GM12875 (cell line): ENCODE results near the gene KRTAP10-12.

ENCODE experiments used
- H3K4me3 ChIP-seq: one replicate; pipeline ENCODE4 v1.5.1; 2011; ENCODE audit warnings: low read depth, low read length, control low read depth
- TF ChIP-seq, protein P1 (sequence below): IDR thresholded peaks from 2 replicates; pipeline ENCODE4 v1.5.1; 2011; ENCODE audit warnings: low read depth, mild to moderate bottlenecking, control low read depth, inconsistent platforms, low read length, moderate library complexity, borderline replicate concordance; ENCODE audit not compliant: insufficient read depth

KRTAP10-12 gene

DNA sequence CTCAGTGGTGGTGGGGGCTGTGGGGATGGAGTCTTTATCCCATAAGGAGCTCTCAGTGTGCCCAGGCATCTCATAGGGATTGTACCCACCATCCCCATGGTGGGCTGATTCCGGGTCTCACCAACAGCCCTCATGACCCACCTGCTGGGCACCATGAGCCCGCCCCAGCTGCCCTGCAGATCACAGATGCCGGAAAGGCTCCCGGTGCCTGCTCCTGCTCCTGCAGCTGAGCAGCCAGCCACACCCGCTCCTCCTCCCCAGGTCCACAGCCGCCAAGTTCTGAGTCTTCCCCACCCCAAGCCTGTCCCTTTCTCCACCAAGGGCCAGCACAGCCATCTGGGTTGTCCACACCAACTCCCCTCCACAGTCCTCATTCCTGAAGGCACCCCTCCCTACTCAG is 29.9 kb downstream of the KRTAP10-12 start:
- TF ChIP-seq, protein P1, sequence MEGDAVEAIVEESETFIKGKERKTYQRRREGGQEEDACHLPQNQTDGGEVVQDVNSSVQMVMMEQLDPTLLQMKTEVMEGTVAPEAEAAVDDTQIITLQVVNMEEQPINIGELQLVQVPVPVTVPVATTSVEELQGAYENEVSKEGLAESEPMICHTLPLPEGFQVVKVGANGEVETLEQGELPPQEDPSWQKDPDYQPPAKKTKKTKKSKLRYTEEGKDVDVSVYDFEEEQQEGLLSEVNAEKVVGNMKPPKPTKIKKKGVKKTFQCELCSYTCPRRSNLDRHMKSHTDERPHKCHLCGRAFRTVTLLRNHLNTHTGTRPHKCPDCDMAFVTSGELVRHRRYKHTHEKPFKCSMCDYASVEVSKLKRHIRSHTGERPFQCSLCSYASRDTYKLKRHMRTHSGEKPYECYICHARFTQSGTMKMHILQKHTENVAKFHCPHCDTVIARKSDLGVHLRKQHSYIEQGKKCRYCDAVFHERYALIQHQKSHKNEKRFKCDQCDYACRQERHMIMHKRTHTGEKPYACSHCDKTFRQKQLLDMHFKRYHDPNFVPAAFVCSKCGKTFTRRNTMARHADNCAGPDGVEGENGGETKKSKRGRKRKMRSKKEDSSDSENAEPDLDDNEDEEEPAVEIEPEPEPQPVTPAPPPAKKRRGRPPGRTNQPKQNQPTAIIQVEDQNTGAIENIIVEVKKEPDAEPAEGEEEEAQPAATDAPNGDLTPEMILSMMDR: no peak

DNA sequence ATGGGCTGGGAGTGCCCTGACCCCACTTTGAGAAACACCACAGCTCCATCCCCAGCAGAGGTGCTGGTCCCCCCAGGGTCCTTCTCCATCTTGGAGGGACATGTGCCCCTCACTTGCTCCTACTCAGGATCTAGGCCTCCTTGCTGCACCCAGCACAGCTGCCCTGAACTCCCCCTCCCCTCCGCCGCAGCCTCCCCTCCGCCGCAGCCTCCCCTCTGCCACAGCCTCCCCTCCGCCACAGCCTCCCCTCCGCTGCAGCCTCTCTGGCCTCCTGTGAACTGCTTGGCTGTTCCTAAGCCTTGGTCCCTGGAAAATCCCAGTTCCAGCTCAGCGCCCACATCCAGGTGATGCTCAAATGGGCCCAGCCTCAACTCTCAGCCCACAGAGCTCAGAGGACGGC is 30.3 kb downstream of the KRTAP10-12 start:
- no peak overlapping the region for H3K4me3 ChIP-seq
- TF ChIP-seq, protein P1: no peak

More for the DNA sequence above, 29.9 kb downstream of the KRTAP10-12 start:
- H3K4me3 ChIP-seq: no peak overlapping the region

DNA sequence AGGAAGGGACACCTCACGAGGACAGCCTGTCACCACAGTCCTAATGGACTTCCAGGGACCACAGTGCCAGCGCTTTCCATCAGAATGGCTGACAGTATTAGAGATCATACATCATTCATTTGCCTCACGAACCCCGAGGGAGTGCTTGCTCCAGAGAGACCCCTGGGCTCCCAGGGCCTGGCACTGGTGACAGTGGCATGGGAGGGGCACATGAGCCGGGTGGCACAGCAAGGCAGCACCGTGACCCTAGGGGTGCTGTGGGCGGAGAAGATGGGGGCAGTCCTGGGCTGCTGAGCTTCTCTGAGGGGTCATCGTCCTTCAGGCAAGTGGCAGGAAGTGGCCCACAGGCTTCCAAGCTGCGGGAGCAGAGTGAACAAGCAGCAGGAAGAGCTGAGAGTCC is 30.8 kb downstream of the KRTAP10-12 start:
- no peak overlapping the region for H3K4me3 ChIP-seq
- TF ChIP-seq, protein P1: no peak

DNA sequence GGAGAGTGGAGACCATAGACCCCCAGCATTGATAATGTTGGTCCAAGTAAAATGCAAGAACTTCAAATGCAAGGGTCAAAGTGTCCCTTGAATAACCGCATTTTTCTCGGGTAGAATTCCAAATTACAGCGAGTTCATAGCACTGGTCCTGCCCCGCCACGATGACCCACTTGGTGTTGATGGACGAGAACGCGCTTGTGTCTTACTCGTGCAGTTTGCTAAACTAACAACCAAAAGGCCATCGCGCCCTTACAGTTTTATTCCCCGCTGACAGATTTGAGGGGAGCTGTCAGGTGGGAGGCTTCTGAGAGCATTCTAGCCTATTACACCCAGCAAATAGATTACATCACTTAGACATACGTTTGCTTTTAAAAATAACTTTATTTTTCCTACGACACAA is 31.7 kb downstream of the KRTAP10-12 start:
- TF ChIP-seq, protein P1: no peak
- H3K4me3 ChIP-seq: no peak overlapping the region

DNA sequence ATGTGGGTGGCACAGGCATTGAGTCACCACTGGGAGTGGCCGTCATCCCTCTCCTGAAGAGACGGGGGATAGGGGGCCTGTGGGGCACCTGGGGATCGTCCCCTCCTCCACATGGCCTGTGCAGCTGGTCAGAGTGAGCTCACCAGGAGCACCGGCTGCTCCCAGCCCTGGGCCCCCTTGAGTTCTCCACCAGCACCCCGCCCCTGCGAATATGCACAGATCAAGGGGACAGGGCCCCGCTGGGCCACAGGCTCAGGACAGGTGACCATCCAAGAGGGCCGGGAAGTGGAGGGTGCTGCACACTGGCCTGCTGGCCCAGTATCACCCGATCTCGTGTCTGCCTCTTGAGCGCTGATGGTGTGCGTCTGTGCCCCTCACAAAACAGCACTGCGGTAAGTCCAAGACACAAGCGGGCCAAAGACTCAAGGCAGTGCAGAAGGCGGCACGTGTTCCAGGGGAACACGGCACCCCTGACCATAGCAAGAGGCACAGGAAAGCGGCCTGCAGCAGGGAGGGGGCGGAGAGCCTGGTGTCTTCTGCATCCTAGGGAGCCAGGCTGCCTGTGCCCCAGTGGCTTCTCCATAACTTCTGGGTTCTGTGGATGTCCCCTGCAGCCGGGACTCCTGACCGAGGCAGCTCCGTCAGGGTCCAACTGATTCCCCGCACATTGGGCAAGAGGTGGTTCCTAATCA is 32.5 kb downstream of the KRTAP10-12 start:
- H3K4me3 ChIP-seq: no peak overlapping the region
- TF ChIP-seq, protein P1: no peak

DNA sequence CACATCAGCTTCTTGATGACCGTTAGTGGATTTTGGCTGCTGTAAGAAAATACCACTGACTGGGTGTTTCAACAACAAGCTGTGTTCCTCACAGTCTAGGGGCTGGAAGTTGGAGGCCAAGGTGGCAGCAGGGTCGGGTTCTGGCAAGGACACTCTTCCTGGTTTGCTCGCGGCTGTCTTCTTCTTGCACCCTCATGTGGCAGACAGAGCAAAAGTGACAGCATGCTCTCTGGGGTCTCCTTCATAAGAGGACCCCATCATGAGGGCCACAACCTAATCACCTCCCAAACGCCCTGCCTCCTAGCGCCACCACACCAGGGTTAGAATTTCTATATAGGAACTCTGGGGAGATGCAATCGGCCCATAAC is 33.0 kb downstream of the KRTAP10-12 start:
- no peak overlapping the region for H3K4me3 ChIP-seq
- TF ChIP-seq, protein P1: no peak

DNA sequence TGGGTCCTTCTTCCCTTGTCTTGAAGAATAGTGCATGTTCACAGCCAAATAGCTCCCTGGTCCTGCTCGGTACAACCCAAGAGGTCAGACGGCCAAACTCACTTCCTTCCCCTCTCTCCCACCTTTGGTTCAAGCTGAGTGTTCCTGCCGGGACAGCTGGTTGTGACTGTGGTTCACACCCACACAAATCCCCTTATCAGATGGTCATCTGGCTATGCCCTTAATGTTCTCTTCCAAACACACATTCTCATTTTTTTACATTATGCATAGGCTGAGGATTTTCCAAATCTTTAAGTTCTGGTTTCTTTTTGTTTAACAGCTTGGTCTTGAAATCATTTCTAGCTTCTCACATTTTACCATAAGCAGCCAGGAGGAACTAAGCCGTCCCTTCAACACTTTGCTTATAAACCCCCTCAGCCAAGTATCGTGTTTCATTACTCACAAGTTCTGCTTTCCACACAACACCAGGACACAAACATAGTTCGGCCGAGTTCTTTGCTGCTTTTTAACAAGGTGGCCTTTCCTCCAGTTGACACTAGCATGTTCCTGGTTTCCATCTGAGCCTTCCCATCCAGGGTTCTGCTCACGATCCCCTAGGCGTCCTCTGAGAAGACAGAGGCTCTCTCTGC is 34.1 kb downstream of the KRTAP10-12 start:
- TF ChIP-seq, protein P1: no peak
- no peak overlapping the region for H3K4me3 ChIP-seq
